Mesothelial cell of epicardium (in vitro differentiated cells): ENCODE results near the gene AHCYL1. TPM values are rescaled to one million over a fixed set of nuclear protein-coding genes. Genes with fewer than 3 reads are reported as not detected.
A peak's percentile ranks its signal among the peaks of the same experiment; 100 is the strongest.

Experiments used
- DNase-seq, 2 experiments: peaks; one replicate each; pipeline ENCODE4 v3.0.0; 2021; ENCODE audit warnings: low spot score in 2 of 2; ENCODE audit not compliant: unreplicated experiment in 2 of 2
- H3K27ac Mint-ChIP-seq: 2 replicates; pipeline ENCODE4 v1.8.0; 2021; ENCODE audit warnings: mixed read lengths
- H3K27me3 Mint-ChIP-seq: 2 replicates; pipeline ENCODE4 v1.8.0; 2021; ENCODE audit warnings: low read depth, mixed read lengths
- H3K36me3 Mint-ChIP-seq: 2 replicates; pipeline ENCODE4 v1.8.0; 2021; ENCODE audit warnings: mixed read lengths
- H3K4me1 Mint-ChIP-seq: 2 replicates; pipeline ENCODE4 v1.8.0; 2021; ENCODE audit warnings: mixed read lengths
- H3K4me3 Mint-ChIP-seq: 2 replicates; pipeline ENCODE4 v1.8.0; 2021; ENCODE audit warnings: mild to moderate bottlenecking, moderate library complexity, mixed read lengths
- H3K9me3 Mint-ChIP-seq: 2 replicates; pipeline ENCODE4 v1.8.0; 2021; ENCODE audit warnings: mixed read lengths
- CTCF ChIP-seq: fragments of 200-600 bp; sonication (generic); IDR thresholded peaks from one replicate; pipeline ENCODE4 v1.5.0; 2021; ENCODE audit warnings: antibody characterized with exemption; ENCODE audit not compliant: unreplicated experiment
- total RNA-seq: library from RNA; stranded (reverse); gene quantifications from 3 replicates; pipeline ENCODE4 v1.2.1, GENCODE V29; 2021

Gene AHCYL1
- total RNA-seq, 1 donor from 2014 or later: 98.7 TPM

- no peak for DNase-seq
- no peak for TF ChIP-seq CTCF
- H3K27me3 Mint-ChIP-seq: no peaks in the 10 kb centered on the region
- no peak overlapping the region for H3K4me3 Mint-ChIP-seq
- no peak overlapping the region for H3K27ac Mint-ChIP-seq
- peaks cover 13% of the 10 kb centered on the region for H3K36me3 Mint-ChIP-seq
- no peaks in the 10 kb centered on the region for H3K9me3 Mint-ChIP-seq
- peaks cover 51% of the 10 kb centered on the region for H3K4me1 Mint-ChIP-seq
Observed at GRCh38 chr1:109988349-109988914, 3.9 kb downstream of the AHCYL1 start.

DNA sequence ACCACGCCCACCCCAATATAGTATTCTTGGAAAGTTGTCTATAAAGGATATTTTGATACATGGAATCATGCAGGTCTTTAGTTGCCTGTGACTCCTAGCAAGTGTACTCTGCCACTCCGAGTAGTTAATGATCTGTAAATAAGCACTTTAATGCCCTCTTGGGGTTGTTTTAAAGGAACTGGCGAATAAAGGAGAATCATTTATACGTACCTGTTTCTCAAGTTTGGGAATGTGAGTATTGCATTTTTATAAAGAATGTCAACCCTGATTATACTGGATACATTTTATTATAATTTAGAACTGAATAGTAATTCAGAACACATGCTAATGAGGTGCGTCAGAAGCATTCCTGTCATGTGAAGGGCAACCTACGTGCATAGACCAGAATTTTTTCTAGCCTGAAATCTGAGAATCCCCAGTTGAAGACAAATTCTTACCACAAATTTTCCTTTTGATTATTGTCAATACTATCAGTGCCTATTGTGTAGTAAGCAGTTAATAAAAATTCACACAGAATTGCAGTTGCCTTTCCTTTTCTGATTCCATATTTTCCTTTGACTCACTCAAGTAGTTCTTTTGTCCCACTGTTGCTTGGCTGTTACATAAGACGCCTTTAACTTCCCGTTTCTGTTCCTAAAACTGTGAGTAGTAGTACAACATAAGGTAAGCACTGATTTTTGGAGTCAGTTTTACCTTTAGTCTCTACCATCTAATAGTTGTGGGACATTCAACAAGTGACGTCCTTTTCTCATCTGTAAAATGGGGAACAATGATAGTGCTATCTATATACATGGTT is 5.1 kb downstream of the AHCYL1 start:
- DNase-seq: no peak
- Mint-ChIP-seq H3K9me3 (no peaks in the 10 kb centered on the region), H3K27ac (no peak overlapping the region), H3K4me1 (peaks cover 55% of the 10 kb centered on the region), H3K4me3 (no peak overlapping the region), H3K36me3 (peaks cover 13% of the 10 kb centered on the region), H3K27me3 (no peaks in the 10 kb centered on the region)
- TF ChIP-seq CTCF: no peak

- H3K36me3 Mint-ChIP-seq: peaks cover 14% of the 10 kb centered on the region
- TF ChIP-seq CTCF: no peak
- no peaks in the 10 kb centered on the region for H3K9me3 Mint-ChIP-seq
- H3K4me1 Mint-ChIP-seq: peaks cover 61% of the 10 kb centered on the region
- H3K27me3 Mint-ChIP-seq: no peaks in the 10 kb centered on the region
- DNase-seq: no peak
- H3K27ac Mint-ChIP-seq: no peak overlapping the region
- H3K4me3 Mint-ChIP-seq: no peak overlapping the region
Observed at GRCh38 chr1:109990302-109990653, 5.7 kb downstream of the AHCYL1 start.

DNA sequence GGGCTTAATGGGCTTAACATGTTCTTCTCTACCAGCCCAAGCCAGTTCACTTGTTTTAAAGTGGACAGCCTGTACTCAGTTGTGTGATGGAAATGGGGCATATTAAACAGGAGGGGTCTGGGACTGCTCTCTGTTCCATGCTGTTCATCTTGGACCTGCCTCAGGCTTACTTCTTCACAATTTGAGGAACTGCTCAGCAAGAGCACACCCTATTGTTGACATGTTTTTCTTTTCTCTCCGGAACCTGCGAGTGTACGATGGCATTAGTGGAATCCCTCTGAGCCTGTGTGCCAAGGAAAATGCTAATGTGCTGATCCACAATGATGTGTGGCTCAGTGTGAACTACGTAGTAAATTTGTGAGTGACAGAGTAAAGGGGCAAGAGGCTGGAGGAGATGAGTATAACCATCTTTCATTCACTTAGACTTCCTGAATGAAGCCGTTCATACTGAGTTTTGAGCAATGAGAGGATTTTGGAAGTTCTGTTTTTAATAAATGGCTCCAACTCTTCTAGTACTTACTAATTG is 6.9 kb downstream of the AHCYL1 start:
- Mint-ChIP-seq H3K4me3 (no peak overlapping the region), H3K36me3 (peaks cover 22% of the 10 kb centered on the region), H3K9me3 (no peaks in the 10 kb centered on the region), H3K4me1 (peaks cover 57% of the 10 kb centered on the region), H3K27me3 (no peaks in the 10 kb centered on the region), H3K27ac (no peak overlapping the region)
- DNase-seq: no peak
- TF ChIP-seq CTCF: no peak

DNA sequence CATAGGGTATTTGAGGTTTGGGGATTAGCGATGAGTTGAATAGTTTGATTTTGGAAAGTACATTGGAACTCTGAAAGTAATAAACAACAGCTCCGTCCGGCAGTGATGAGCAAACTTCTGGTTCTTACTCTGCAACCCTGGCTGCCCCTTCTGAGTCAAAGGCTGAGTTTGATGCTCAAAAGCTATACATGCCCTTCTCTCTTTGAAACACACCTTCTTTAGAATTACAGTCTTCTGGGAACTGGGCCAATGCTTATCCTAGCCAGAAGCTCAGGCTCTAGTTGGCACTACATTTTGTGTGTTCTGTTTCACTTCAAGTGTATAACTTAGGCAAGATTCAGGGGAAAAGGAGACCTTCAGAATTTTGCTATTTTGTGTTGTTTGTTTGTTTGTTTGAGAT is 9.3 kb downstream of the AHCYL1 start:
- Mint-ChIP-seq H3K27ac (peak overlapping the region; percentile 60), H3K4me1 (peaks cover 46% of the 10 kb centered on the region)
- no peak for TF ChIP-seq CTCF

More for the DNA sequence above, 9.3 kb downstream of the AHCYL1 start:
- no peak for DNase-seq
- Mint-ChIP-seq H3K4me3 (no peak overlapping the region), H3K36me3 (peaks cover 17% of the 10 kb centered on the region), H3K9me3 (no peaks in the 10 kb centered on the region), H3K27me3 (no peaks in the 10 kb centered on the region)
